Body of pancreas (tissue), 4 donors: ENCODE data around the gene ZFAND3. TPM values are rescaled to one million over a fixed set of nuclear protein-coding genes. Genes with fewer than 3 reads are reported as not detected.

Experiments
- ATAC-seq: fragments of 150-250 bp; one replicate; pipeline ENCODE4 v1.9.1; 2016
- DNase-seq, 4 donors: peaks; one replicate each; pipeline ENCODE4 v3.0.0-alpha.2; 2019
- H3K27ac ChIP-seq, 4 donors: fragments of 200-600 bp; sonication (generic); 1 replicate in 3 of 4; 2 replicates in 1 of 4; pipeline versions ENCODE4 v1.5.1 to v1.6.1; 2016 to 2019; ENCODE audit warnings: mild to moderate bottlenecking in 1 of 4, mixed read lengths in 1 of 4, moderate library complexity in 1 of 4
- H3K27me3 ChIP-seq, 2 donors: fragments of 200-600 bp; sonication (generic); one replicate each; pipeline ENCODE4 v1.6.0; 2016; ENCODE audit warnings: mild to moderate bottlenecking in 1 of 2
- H3K36me3 ChIP-seq, 2 donors: fragments of 200-600 bp; sonication (generic); replicated peaks in 1 of 2; 2 replicates each; pipeline ENCODE4 v1.5.1; 2016; ENCODE audit warnings: low read depth in 2 of 2; ENCODE audit not compliant: insufficient read depth in 1 of 2
- H3K4me1 ChIP-seq: fragments of 200-600 bp; sonication (generic); one replicate; pipeline ENCODE4 v1.6.0; 2016
- H3K4me3 ChIP-seq, 2 donors: fragments of 200-600 bp; sonication (generic); 1 replicate in 1 of 2; 2 replicates in 1 of 2; pipeline ENCODE4 v1.5.1; 2016 to 2019
- H3K9me3 ChIP-seq, 3 donors: fragments of 200-600 bp; sonication (generic); 1 replicate in 2 of 3; 2 replicates in 1 of 3; pipeline ENCODE4 v1.5.1; 2016
- POLR2A ChIP-seq, 3 donors: fragments of 450-650 bp; IDR thresholded peaks; one replicate each; pipeline ENCODE4 v1.6.1; 2016; ENCODE audit warnings: antibody characterized with exemption in 3 of 3, mild to moderate bottlenecking in 2 of 3
- WGBS, 2 donors: methylation state at CpG; one replicate each; pipeline ENCODE4 v1.1.5; 2017; 5-methylcytosine and 5-hydroxymethylcytosine counted together
- intact Hi-C: fragments of 100-400 bp; cut with DNase I; formaldehyde crosslinking; loops from one replicate; pipeline ENCODE4 v1.15.1; 2023
- total RNA-seq, 2 donors: library from RNA; depleted of rRNA; stranded (reverse); fragments of >200 nt; gene quantifications; one replicate each; pipeline ENCODE4 v1.1.0, GENCODE V29; 2016
- TF ChIP-seq, protein P1 (sequence below), 7 experiments: fragments of 450-650 bp in 4 of 7; fragments of 200-600 bp in 3 of 7; sonication (generic) in 3 of 7; IDR thresholded peaks; one replicate each; pipeline ENCODE4 v1.5.1; 2016 to 2019; ENCODE audit warnings: antibody characterized with exemption in 7 of 7

Gene ZFAND3
- total RNA-seq = 10 to 100 TPM; 20.8 to 27.0 TPM

- H3K4me1 ChIP-seq = peaks cover 42% of the 10 kb centered on the region
- no peaks in the 10 kb centered on the region for H3K36me3 ChIP-seq
- H3K9me3 ChIP-seq = no peaks in the 10 kb centered on the region
- no peak for TF ChIP-seq POLR2A (IDR thresholded peaks at IDR 0.05)
- TF ChIP-seq, protein P1, sequence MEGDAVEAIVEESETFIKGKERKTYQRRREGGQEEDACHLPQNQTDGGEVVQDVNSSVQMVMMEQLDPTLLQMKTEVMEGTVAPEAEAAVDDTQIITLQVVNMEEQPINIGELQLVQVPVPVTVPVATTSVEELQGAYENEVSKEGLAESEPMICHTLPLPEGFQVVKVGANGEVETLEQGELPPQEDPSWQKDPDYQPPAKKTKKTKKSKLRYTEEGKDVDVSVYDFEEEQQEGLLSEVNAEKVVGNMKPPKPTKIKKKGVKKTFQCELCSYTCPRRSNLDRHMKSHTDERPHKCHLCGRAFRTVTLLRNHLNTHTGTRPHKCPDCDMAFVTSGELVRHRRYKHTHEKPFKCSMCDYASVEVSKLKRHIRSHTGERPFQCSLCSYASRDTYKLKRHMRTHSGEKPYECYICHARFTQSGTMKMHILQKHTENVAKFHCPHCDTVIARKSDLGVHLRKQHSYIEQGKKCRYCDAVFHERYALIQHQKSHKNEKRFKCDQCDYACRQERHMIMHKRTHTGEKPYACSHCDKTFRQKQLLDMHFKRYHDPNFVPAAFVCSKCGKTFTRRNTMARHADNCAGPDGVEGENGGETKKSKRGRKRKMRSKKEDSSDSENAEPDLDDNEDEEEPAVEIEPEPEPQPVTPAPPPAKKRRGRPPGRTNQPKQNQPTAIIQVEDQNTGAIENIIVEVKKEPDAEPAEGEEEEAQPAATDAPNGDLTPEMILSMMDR (IDR thresholded peaks at IDR 0.05) = peak in 2 of 7 experiments; percentile 1 to 23
- intact Hi-C loops = no loop called here
- peak; percentile 95 to 98 (median 96) for DNase-seq
- peak within 1 kb of the TSS; percentile 96 to 99 (median 98) for H3K27ac ChIP-seq
- ATAC-seq = peak; percentile 91
- WGBS, 2 donors = 1% methylated on average over 26 of the region's 64 CpGs; no CpG with 5 or more reads in 1 of the 2 donors
- H3K27me3 ChIP-seq = no peaks in the 10 kb centered on the region
- H3K4me3 ChIP-seq = peak within 1 kb of the TSS; percentile 82 to 84
These were observed at the start of gene ZFAND3 for GRCh38 chr6:37819177-37819801. TSS of gene ZFAND3 (plus strand) at chr6:37819727. CDS start at chr6:37819946, 219 bp downstream.

DNA sequence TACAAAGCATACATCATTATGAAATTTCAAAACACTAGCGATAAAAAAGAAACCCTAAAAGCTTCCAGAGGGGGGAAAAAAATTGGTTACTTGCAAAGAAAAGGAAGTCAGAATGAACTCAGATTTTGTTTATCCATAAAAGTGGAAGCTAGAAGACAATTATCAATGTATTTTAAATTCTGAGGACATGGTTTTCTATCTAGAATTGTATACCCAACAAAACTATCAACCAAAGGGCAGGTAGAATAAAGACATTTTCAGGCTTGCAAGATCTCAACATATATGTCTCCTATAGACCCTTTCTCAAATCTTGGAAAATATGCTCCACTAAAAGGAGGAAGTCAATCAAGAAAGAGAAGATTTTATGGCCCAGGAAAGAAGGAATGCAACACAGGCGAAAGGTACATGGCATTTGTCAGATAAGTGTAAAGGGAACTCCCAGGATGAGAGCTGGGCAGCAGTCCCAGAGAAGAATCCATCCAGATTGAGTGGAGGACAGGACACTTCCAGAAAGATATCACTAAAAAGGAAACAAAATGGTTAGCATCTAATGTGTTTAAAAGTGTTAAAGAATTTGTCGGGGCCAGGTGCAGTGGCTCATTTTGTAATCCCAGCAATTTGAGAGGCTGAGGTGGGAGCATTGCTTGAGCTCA, 45.4 kb upstream of the ZFAND3 start:
- no peak overlapping the region for H3K27ac ChIP-seq
- ATAC-seq = no peak
- H3K4me3 ChIP-seq = no peak overlapping the region
- DNase-seq = no peak
- 93 to 95% methylated on average over 3 of the region's 3 CpGs for WGBS, 2 donors
- intact Hi-C loops = no loop called here
- no peak for TF ChIP-seq POLR2A (IDR thresholded peaks at IDR 0.05)
- TF ChIP-seq, protein P1 (IDR thresholded peaks at IDR 0.05) = no peak
- H3K9me3 ChIP-seq = no peaks in the 10 kb centered on the region
- no peaks in the 10 kb centered on the region for H3K36me3 ChIP-seq
- no peaks in the 10 kb centered on the region for H3K4me1 ChIP-seq
- H3K27me3 ChIP-seq = no peaks in the 10 kb centered on the region

DNA sequence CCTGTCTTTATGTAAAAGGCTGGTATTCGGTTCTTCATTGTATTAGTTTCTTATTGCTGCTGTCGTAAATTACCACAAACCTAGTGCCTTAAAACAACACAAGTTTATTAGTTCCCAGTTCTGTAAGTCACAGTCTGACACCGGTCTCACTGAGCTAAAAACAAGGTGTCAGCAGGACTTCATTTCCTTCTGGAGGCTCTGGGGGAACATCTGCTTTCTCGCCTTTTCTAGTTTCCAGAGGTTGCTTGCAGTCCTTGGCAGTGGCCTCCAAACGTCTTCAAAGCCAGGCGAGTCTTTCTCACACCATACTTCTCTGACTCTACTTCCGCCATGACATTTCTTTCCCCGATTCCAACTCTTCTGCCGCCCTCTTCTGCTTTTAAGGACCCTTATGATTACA, 43.0 kb upstream of the ZFAND3 start:
- H3K27me3 ChIP-seq = no peaks in the 10 kb centered on the region
- H3K9me3 ChIP-seq = no peaks in the 10 kb centered on the region
- no peak for ATAC-seq
- TF ChIP-seq, protein P1 (IDR thresholded peaks at IDR 0.05) = no peak
- TF ChIP-seq POLR2A (IDR thresholded peaks at IDR 0.05) = no peak
- no peaks in the 10 kb centered on the region for H3K36me3 ChIP-seq
- 72 to 73% methylated on average over 9 of the region's 9 CpGs for WGBS, 2 donors
- intact Hi-C loops = no loop called here
- no peak overlapping the region for H3K27ac ChIP-seq
- H3K4me3 ChIP-seq = no peak overlapping the region
- no peaks in the 10 kb centered on the region for H3K4me1 ChIP-seq
- no peak for DNase-seq

DNA sequence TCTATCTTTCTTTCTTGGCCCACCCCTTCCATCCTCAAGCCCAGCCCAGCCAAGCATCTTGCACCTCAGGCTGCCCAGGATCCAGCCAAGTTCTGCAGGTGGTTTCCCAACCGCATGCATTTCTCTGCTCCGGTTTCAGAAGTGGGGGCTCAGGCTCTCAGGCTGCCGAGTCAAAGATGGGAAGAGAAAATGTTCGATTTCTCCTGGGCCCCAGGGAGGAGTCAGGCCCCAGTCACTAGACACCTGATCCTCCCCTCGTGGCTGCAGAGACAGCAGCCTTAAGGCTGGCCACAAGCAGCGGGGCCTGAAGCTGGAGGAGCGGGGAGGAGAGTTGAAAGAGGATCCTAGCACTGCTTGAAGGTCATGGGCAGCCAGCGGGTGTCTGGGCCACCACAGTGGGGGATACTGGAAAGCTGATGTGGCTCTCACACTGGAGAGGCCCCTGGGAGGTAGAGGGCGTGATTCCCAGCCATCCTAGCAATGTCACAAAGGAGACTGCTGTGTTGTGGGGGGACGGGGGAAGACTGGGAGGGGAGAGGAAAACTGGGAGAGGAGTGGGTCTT, 42.2 kb upstream of the ZFAND3 start:
- H3K4me3 ChIP-seq = no peak overlapping the region
- no peaks in the 10 kb centered on the region for H3K9me3 ChIP-seq
- no peak for DNase-seq
- H3K27me3 ChIP-seq = no peaks in the 10 kb centered on the region
- TF ChIP-seq, protein P1 (IDR thresholded peaks at IDR 0.05) = no peak
- TF ChIP-seq POLR2A (IDR thresholded peaks at IDR 0.05) = no peak
- no peaks in the 10 kb centered on the region for H3K36me3 ChIP-seq
- intact Hi-C loops = no loop called here
- no peaks in the 10 kb centered on the region for H3K4me1 ChIP-seq
- 64 to 81% methylated on average over 10 of the region's 10 CpGs for WGBS, 2 donors
- H3K27ac ChIP-seq = no peak overlapping the region
- no peak for ATAC-seq
